DMS 273 (cell line): ENCODE measurements around the gene FAM156A.
"Not testable (repeated sequence)": the region's sequence is repeated elsewhere in the genome, so short reads cannot be mapped to it uniquely, and the experiment has no call there.

Experiments used
- DNase-seq: peaks from one replicate; lab custom pipeline; 2025; ENCODE audit not compliant: unreplicated experiment; lab: John Stamatoyannopoulos, UW

Gene FAM156A

DNA sequence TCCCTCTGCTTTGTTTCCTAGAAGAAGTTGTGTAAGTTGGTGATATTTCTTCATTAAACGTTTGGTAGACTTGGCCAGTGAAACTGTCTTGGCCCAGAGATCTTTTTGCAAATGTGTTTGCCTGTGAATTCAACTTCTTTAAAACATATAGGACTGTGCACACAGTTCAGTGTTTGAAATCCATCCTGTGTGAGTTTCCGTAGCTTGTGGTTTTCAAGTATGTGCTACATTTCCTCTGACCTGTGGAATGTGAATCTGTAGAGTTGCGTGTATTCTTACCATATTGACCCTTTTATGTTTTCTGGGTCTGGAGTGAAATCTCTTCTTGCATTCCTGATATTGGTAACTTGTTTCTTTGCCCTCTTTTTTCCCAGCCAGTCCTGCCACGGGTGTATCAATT is 52.2 kb downstream of the FAM156A start:
- DNase-seq = not testable (repeated sequence)

DNA sequence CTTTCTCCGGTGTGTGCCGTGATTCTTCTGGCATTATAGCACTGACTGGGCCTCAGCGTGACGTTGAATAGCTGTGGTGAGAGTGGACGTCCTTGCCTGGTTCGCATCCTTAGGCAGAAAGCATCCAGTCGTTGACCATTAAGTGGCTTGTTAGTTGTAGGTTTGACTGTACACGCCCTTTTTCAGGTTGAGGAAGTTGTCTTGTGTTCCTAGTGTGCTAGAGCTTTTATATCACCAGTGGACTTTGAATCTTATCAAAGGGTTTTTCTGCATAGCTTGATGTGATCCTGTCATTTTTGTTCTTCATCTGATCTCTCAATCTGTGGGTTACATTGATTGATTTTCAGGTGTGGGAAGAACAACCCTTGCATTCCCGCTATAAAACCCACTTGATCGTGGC is 52.8 kb downstream of the FAM156A start:
- DNase-seq = not testable (repeated sequence)
